ENCODE results near the gene CORIN. TPM values are rescaled to one million over a fixed set of nuclear protein-coding genes. Genes with fewer than 3 reads are reported as not detected.

The CORIN gene
- total and polyA plus RNA-seq, 2 experiments from 2014 or later: not detected

DNA sequence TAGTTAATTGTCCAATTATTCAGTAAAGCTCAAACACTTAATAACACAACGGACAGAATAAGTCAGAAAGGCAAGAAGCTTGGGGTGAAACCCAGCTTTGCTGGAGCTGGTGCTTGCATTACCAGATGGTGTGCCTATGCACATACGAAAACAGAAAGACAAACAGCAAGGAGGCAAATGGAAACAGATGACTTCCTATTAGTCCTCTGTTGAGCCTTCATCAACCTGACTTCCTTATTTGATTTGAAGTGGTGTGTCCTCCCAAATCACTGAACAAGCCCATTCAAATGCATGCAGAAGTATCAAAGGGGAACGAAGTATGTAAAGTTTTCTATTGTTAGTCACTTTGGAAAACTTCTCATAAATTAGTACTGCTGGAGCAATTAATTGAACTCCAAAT is 186.6 kb downstream of the CORIN start:
- DNase-seq (ENCODE audit: low spot score) (no peak), ATAC-seq (no peak)
- Mint-ChIP-seq H3K4me1 (peaks cover 9% of the 10 kb centered on the region), H3K4me3 (no peak overlapping the region), H3K9me3 (no peaks in the 10 kb centered on the region), H3K27me3 (ENCODE audit: insufficient read depth, low read depth, poor library complexity) (peaks cover 4% of the 10 kb centered on the region), H3K27ac (peak overlapping the region; percentile 41), H3K36me3 (ENCODE audit: low read depth) (no peaks in the 10 kb centered on the region)
- Histone ChIP-seq H3K4me1 (ENCODE audit: insufficient read depth) (peaks cover 9% of the 10 kb centered on the region), H3K4me3 (no peak overlapping the region), H3K27me3 (ENCODE audit: insufficient read depth) (no peaks in the 10 kb centered on the region), H3K27ac (ENCODE audit: low read depth) (no peak overlapping the region), H3F3A (replicated peaks; ENCODE audit: low read depth) (no peaks in the 10 kb centered on the region), H3K9me2 (ENCODE audit: insufficient read depth) (no peaks in the 10 kb centered on the region), H4K20me1 (replicated peaks; ENCODE audit: insufficient read depth) (no peaks in the 10 kb centered on the region), H3K36me3 (ENCODE audit: insufficient read depth) (no peaks in the 10 kb centered on the region), H2AFZ (no peak overlapping the region; the same call in 1 of the 2 replicates), H3K4me2 (peak overlapping the region; percentile 44), H3K79me2 (replicated peaks; ENCODE audit: insufficient read depth) (no peaks in the 10 kb centered on the region)
- TF ChIP-seq STAT1 (IDR thresholded peaks at IDR 0.05; ENCODE audit: unreplicated experiment): no peak

DNA sequence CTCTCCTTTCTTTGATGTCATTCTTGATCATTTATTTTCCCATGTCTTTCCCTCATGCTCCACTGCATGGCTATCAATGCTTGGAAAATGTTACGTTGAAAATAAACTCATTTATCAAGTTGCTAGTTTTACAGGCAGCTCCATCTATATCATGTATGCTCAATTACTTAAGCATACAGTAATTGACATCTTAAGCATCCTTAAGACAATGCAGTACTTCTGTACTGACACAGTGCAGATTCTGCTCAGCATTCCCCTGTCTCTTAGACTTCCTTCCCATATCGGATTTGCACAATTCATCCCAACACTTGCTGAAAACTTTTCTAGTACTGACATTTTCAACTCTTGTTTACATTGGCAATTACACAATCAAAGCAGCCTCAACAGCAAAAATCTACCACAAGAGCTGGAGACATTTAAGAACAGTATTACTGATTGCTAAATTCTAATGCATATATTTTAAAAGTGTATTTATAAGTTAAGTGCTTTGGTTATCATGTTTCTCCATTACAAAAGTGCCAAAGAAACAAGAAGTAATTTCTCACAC is 187.2 kb downstream of the CORIN start:
- no peak for DNase-seq (ENCODE audit: low spot score)
- Mint-ChIP-seq H3K4me1 (peaks cover 9% of the 10 kb centered on the region), H3K36me3 (ENCODE audit: low read depth) (no peaks in the 10 kb centered on the region), H3K9me3 (no peaks in the 10 kb centered on the region), H3K27me3 (ENCODE audit: insufficient read depth, low read depth, poor library complexity) (peaks cover 4% of the 10 kb centered on the region), H3K4me3 (no peak overlapping the region), H3K27ac (no peak overlapping the region)
- no peaks in the 10 kb centered on the region for H3K27me3 ChIP-seq (ENCODE audit: insufficient read depth)
- no peaks in the 10 kb centered on the region for H3K36me3 ChIP-seq (ENCODE audit: insufficient read depth)
- no peak overlapping the region for H3K4me3 ChIP-seq
- no peaks in the 10 kb centered on the region for H4K20me1 ChIP-seq (replicated peaks; ENCODE audit: insufficient read depth)
- H3K4me2 ChIP-seq: peak overlapping the region; percentile 44
- no peaks in the 10 kb centered on the region for H3F3A ChIP-seq (replicated peaks; ENCODE audit: low read depth)
- H3K79me2 ChIP-seq (replicated peaks; ENCODE audit: insufficient read depth): no peaks in the 10 kb centered on the region
- no peak for TF ChIP-seq CREB1 (CRISPR knock-in tag; IDR thresholded peaks at IDR 0.05; ENCODE audit: low read depth)
- no peak for TF ChIP-seq EZH2phosphoT487 (IDR thresholded peaks at IDR 0.05; ENCODE audit: unreplicated experiment)
- TF ChIP-seq, protein P1, sequence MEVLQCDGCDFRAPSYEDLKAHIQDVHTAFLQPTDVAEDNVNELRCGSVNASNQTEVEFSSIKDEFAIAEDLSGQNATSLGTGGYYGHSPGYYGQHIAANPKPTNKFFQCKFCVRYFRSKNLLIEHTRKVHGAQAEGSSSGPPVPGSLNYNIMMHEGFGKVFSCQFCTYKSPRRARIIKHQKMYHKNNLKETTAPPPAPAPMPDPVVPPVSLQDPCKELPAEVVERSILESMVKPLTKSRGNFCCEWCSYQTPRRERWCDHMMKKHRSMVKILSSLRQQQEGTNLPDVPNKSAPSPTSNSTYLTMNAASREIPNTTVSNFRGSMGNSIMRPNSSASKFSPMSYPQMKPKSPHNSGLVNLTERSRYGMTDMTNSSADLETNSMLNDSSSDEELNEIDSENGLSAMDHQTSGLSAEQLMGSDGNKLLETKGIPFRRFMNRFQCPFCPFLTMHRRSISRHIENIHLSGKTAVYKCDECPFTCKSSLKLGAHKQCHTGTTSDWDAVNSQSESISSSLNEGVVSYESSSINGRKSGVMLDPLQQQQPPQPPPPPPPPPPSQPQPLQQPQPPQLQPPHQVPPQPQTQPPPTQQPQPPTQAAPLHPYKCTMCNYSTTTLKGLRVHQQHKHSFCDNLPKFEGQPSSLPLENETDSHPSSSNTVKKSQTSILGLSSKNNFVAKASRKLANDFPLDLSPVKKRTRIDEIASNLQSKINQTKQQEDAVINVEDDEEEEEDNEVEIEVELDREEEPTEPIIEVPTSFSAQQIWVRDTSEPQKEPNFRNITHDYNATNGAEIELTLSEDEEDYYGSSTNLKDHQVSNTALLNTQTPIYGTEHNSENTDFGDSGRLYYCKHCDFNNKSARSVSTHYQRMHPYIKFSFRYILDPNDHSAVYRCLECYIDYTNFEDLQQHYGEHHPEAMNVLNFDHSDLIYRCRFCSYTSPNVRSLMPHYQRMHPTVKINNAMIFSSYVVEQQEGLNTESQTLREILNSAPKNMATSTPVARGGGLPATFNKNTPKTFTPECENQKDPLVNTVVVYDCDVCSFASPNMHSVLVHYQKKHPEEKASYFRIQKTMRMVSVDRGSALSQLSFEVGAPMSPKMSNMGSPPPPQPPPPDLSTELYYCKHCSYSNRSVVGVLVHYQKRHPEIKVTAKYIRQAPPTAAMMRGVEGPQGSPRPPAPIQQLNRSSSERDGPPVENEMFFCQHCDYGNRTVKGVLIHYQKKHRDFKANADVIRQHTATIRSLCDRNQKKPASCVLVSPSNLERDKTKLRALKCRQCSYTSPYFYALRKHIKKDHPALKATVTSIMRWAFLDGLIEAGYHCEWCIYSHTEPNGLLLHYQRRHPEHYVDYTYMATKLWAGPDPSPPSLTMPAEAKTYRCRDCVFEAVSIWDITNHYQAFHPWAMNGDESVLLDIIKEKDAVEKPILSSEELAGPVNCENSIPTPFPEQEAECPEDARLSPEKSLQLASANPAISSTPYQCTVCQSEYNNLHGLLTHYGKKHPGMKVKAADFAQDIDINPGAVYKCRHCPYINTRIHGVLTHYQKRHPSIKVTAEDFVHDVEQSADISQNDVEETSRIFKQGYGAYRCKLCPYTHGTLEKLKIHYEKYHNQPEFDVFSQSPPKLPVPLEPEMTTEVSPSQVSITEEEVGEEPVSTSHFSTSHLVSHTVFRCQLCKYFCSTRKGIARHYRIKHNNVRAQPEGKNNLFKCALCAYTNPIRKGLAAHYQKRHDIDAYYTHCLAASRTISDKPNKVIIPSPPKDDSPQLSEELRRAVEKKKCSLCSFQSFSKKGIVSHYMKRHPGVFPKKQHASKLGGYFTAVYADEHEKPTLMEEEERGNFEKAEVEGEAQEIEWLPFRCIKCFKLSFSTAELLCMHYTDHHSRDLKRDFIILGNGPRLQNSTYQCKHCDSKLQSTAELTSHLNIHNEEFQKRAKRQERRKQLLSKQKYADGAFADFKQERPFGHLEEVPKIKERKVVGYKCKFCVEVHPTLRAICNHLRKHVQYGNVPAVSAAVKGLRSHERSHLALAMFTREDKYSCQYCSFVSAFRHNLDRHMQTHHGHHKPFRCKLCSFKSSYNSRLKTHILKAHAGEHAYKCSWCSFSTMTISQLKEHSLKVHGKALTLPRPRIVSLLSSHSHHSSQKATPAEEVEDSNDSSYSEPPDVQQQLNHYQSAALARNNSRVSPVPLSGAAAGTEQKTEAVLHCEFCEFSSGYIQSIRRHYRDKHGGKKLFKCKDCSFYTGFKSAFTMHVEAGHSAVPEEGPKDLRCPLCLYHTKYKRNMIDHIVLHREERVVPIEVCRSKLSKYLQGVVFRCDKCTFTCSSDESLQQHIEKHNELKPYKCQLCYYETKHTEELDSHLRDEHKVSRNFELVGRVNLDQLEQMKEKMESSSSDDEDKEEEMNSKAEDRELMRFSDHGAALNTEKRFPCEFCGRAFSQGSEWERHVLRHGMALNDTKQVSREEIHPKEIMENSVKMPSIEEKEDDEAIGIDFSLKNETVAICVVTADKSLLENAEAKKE (CRISPR knock-in tag; IDR thresholded peaks at IDR 0.05): no peak
- TF ChIP-seq NANOG (IDR thresholded peaks at IDR 0.05; ENCODE audit: borderline replicate concordance): no peak
- no peak for ATAC-seq
- H3K9me2 ChIP-seq (ENCODE audit: insufficient read depth): no peaks in the 10 kb centered on the region
- no peak overlapping the region; the same call in 1 of the 2 replicates for H2AFZ ChIP-seq
- no peak overlapping the region for H3K27ac ChIP-seq (ENCODE audit: low read depth)
- H3K4me1 ChIP-seq (ENCODE audit: insufficient read depth): peaks cover 9% of the 10 kb centered on the region

All from GM23338 (cell line).